CD4-positive, alpha-beta T cell (primary cell): ENCODE results near the gene HES3. TPM values are rescaled to one million over a fixed set of nuclear protein-coding genes. Genes with fewer than 3 reads are reported as not detected.

Experiments used
- ATAC-seq: fragments of 200-7000 bp; cut with Tn5 transposase; one replicate; pipeline ENCODE4 v1.10.0; 2022; ENCODE audit warnings: mild to moderate bottlenecking; ENCODE audit not compliant: poor library complexity
- CTCF ChIA-PET: fragments of 350-600 bp; sonication (Branson Sonifier 250); formaldehyde crosslinking; loops from one replicate; lab custom pipeline; 2021; ENCODE audit warnings: antibody characterized with exemption, inconsistent platforms; lab: Charles Lee
- POLR2A ChIA-PET: fragments of 350-600 bp; sonication (Branson Sonifier 250); formaldehyde crosslinking; loops from one replicate; lab custom pipeline; 2021; ENCODE audit warnings: antibody characterized with exemption, inconsistent platforms; lab: Charles Lee
- DNase-seq, 14 experiments: peaks; one replicate each; pipeline ENCODE4 v3.0.0-alpha.2; 2013 to 2020; ENCODE audit warnings: mixed read lengths in 2 of 14
- H3K27ac ChIP-seq, 2 donors: one replicate each; pipeline versions ENCODE4 v1.5.1 to v1.7.0; 2013; ENCODE audit warnings: low read length in 2 of 2, low read depth in 1 of 2, mild to moderate bottlenecking in 1 of 2
- H3K27me3 ChIP-seq, 2 experiments: 1 replicate in 1 of 2; 2 replicates in 1 of 2; pipeline versions ENCODE4 v1.6.1 to v1.7.0; 2013; ENCODE audit warnings: low read length in 2 of 2, control low read depth in 1 of 2, mild to moderate bottlenecking in 1 of 2, moderate library complexity in 1 of 2; ENCODE audit not compliant: insufficient read depth in 2 of 2, control insufficient read depth in 1 of 2
- H3K36me3 ChIP-seq: one replicate; pipeline ENCODE4 v1.6.1; 2013; ENCODE audit warnings: low read length, control low read depth; ENCODE audit not compliant: insufficient read depth
- H3K4me1 ChIP-seq: one replicate; pipeline ENCODE4 v1.6.1; 2013; ENCODE audit warnings: low read length, control low read depth; ENCODE audit not compliant: insufficient read depth
- H3K4me3 ChIP-seq: one replicate; pipeline ENCODE4 v1.5.1; 2013; ENCODE audit warnings: mild to moderate bottlenecking, low read length, moderate library complexity
- H3K9me3 ChIP-seq, 2 experiments: 1 replicate in 1 of 2; 2 replicates in 1 of 2; pipeline versions ENCODE4 v1.6.1 to v1.7.0; 2013; ENCODE audit warnings: low read length in 2 of 2, mild to moderate bottlenecking in 2 of 2, control low read depth in 1 of 2, moderate library complexity in 1 of 2; ENCODE audit not compliant: control insufficient read depth in 1 of 2, insufficient read depth in 1 of 2
- H3K27ac Mint-ChIP-seq: one replicate; pipeline ENCODE4 v1.8.0; 2020; ENCODE audit warnings: mixed read lengths
- H3K27me3 Mint-ChIP-seq: one replicate; pipeline ENCODE4 v1.8.0; 2021; ENCODE audit warnings: mixed read lengths
- H3K36me3 Mint-ChIP-seq: one replicate; pipeline ENCODE4 v1.8.0; 2021; ENCODE audit warnings: low read depth, mixed read lengths
- H3K4me1 Mint-ChIP-seq: one replicate; pipeline ENCODE4 v1.8.0; 2021; ENCODE audit warnings: low read depth, mixed read lengths
- H3K4me3 Mint-ChIP-seq: one replicate; pipeline ENCODE4 v1.8.0; 2020; ENCODE audit warnings: mild to moderate bottlenecking, mixed read lengths
- H3K9me3 Mint-ChIP-seq: one replicate; pipeline ENCODE4 v1.8.0; 2020; ENCODE audit warnings: mixed read lengths
- intact Hi-C, 2 experiments: fragments of 100-400 bp; cut with DNase I in 1 of 2; cut with micrococcal nuclease in 1 of 2; formaldehyde crosslinking; loops; one replicate each; pipeline versions ENCODE4 v1.15.1 to v1.9.0; 2023 to 2025; cut with DNase I, micrococcal nuclease
- polyA plus RNA-seq, 2 donors: library from polyadenylated mRNA; unstranded; fragments of 120-200 nt; gene quantifications; one replicate each; pipeline ENCODE4 v1.2.1, GENCODE V29; 2013
- total RNA-seq, 174 experiments: library from RNA in 2 of 174; stranded (reverse) in 2 of 174; gene quantifications; one replicate each; pipeline ENCODE4 v1.2.3 and lab custom pipeline; 2021 to 2026
- TF ChIP-seq, protein P1 (sequence below): fragments of 200-600 bp; IDR thresholded peaks from one replicate; pipeline ENCODE4 v1.8.0; 2022; ENCODE audit warnings: antibody characterized with exemption, mild to moderate bottlenecking

The HES3 gene, protein sequence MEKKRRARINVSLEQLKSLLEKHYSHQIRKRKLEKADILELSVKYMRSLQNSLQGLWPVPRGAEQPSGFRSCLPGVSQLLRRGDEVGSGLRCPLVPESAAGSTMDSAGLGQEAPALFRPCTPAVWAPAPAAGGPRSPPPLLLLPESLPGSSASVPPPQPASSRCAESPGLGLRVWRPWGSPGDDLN
- total RNA-seq = not detected
- not detected for polyA plus RNA-seq (2013, experiment 1 of 2)
- polyA plus RNA-seq (2013, experiment 2 of 2) = not detected
- total RNA-seq (lab: John Stamatoyannopoulos, UW) = 0 to 0.13 (median 0) reads per million in 172 experiments

DNA sequence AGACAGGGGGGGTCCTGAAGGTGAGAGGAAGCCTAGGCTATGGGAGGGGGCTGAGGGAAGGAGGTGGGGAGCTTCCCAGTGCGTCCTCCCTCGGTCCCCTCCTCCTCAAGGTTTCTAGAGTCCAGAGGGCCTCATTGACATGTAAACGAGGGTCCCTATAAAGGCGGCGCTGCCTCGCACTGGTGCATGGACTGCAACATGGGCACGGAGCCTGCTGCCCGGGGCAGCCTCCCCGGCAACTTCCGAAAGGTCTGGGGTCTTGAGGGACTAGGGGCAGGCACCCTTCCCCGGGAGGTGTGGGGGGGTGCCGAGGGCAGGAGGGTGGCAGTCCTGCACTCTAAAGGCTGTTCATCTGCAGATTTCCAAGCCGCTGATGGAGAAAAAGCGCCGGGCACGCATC, at the start of gene HES3:
TSS of gene HES3 (plus strand) at position 187 of the 400 bp plus-strand sequence. CDS start at position 374, 187 bp downstream.
- Histone ChIP-seq H3K27ac (no peak within 1 kb of the TSS), H3K27me3 (peaks cover 74 to 84% of the 10 kb centered on the region in 2 experiments), H3K36me3 (no peaks in the 10 kb centered on the region), H3K4me3 (no peak within 1 kb of the TSS), H3K4me1 (peaks cover 35% of the 10 kb centered on the region), H3K9me3 (peaks cover 0 to 38% of the 10 kb centered on the region in 2 experiments)
- ATAC-seq = no peak
- Mint-ChIP-seq H3K4me3 (no peak within 1 kb of the TSS), H3K27ac (no peak within 1 kb of the TSS), H3K27me3 (peaks cover 76% of the 10 kb centered on the region), H3K9me3 (no peaks in the 10 kb centered on the region), H3K36me3 (no peaks in the 10 kb centered on the region), H3K4me1 (peaks cover 22% of the 10 kb centered on the region)
- TF ChIP-seq, protein P1, sequence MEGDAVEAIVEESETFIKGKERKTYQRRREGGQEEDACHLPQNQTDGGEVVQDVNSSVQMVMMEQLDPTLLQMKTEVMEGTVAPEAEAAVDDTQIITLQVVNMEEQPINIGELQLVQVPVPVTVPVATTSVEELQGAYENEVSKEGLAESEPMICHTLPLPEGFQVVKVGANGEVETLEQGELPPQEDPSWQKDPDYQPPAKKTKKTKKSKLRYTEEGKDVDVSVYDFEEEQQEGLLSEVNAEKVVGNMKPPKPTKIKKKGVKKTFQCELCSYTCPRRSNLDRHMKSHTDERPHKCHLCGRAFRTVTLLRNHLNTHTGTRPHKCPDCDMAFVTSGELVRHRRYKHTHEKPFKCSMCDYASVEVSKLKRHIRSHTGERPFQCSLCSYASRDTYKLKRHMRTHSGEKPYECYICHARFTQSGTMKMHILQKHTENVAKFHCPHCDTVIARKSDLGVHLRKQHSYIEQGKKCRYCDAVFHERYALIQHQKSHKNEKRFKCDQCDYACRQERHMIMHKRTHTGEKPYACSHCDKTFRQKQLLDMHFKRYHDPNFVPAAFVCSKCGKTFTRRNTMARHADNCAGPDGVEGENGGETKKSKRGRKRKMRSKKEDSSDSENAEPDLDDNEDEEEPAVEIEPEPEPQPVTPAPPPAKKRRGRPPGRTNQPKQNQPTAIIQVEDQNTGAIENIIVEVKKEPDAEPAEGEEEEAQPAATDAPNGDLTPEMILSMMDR = no peak
- intact Hi-C loops = loop anchor here (1.0 to 2.0 kb wide), 3 partner anchors 135 to 231 kb away; no protein-coding TSS in a partner anchor
- ChIA-PET POLR2A (no interaction called here), CTCF (no interaction called here)
- peak in 1 of 14 experiments; percentile 21 for DNase-seq

DNA sequence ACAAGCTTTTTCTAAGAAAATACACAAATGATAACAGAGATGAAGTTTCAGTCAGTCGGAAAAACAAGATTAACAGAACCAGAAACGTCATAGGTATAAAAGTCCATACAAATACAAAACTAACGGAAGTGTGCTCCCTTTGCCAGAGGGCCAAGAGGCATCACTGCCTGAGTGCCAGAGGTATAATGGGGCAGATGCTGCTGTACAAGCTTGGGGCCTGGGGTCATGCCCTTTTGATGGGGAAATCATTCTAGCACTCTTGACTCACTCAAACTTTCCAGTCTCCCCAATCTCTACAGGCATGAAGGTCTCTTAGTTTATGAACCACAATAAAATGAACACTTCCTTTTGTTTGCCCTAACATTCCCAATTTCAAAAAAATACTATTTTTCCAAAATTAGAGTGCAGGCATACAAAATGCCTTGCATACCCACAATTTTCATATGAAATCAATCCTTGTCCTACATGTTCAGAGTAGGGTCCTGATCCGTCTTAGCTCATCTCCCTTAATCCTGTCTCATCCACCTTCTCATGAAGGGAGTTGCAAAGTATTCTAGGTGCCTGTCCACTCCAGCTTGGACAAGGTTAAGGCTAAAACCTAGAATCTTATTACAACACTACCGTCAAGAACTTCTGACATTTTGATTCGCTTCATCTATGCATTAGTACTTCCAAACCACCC, 46.1 kb upstream of the HES3 start:
- ChIA-PET CTCF (interaction anchor here (1.7 to 3.0 kb wide), 3 partner anchors 12 to 49 kb away, joined by 5 to 8 read pairs (median 7); no protein-coding TSS in a partner anchor), POLR2A (interaction anchor here (1.4 kb wide), 1 partner anchor 37 kb away, joined by 5 read pairs; no protein-coding TSS in a partner anchor)
- no peak for DNase-seq
- Mint-ChIP-seq H3K27me3 (no peaks in the 10 kb centered on the region), H3K36me3 (peaks cover 53% of the 10 kb centered on the region), H3K4me1 (peaks cover 49% of the 10 kb centered on the region), H3K9me3 (no peaks in the 10 kb centered on the region), H3K27ac (peak overlapping the region; percentile 84), H3K4me3 (peak overlapping the region; percentile 91)
- no peak for ATAC-seq
- intact Hi-C loops = loop anchor here in 1 of 2 experiments (5.0 kb wide), 1 partner anchor 589 kb away; the partner anchor contains the start of gene CAMTA1
- H3K27ac ChIP-seq = no peak overlapping the region
- no peaks in the 10 kb centered on the region for H3K27me3 ChIP-seq
- peak overlapping the region; percentile 97 for H3K4me3 ChIP-seq
- H3K4me1 ChIP-seq = peaks cover 39% of the 10 kb centered on the region
- no peaks in the 10 kb centered on the region for H3K9me3 ChIP-seq
- TF ChIP-seq, protein P1 = no peak
- peaks cover 38% of the 10 kb centered on the region for H3K36me3 ChIP-seq

DNA sequence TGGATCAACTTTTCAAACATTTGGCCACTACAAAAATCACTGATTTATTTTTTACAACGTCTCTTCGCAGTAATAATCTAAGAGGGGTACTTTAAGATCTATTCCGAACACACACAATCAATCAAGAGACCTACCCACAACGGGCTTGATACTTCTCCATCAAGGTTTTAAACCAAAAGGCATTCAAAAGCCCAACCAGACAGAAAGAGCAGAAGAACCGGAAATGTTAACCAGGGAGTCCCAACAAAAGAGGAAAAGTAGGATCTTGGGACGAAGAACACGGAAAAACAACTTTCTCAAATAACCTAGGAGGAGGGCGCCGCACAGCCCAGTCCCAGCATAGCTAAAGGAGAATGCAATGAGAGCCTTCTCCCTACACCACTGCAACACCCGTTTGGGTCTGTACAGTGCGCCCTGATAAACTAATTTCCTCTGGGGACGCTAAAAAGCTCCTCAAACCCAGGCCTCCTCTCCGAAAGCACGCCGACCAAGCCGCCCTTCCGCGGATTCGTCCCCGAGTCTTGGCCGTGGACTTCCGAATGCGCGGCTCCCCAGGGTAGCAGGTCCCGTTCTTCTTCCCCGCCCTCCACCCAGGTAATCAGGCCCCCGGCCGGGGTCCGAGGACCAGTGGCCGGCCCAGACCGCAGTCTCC, 45.2 kb upstream of the HES3 start:
- Histone ChIP-seq H3K27me3 (no peaks in the 10 kb centered on the region), H3K36me3 (peaks cover 30% of the 10 kb centered on the region), H3K4me1 (peaks cover 39% of the 10 kb centered on the region), H3K4me3 (peak overlapping the region; percentile 97), H3K9me3 (no peaks in the 10 kb centered on the region), H3K27ac (peak overlapping the region; percentile 33 to 63)
- H3K9me3 Mint-ChIP-seq = no peaks in the 10 kb centered on the region
- H3K27ac Mint-ChIP-seq = peak overlapping the region; percentile 84
- peak; percentile 6 for ATAC-seq
- peaks cover 45% of the 10 kb centered on the region for H3K36me3 Mint-ChIP-seq
- peak overlapping the region; percentile 91 for H3K4me3 Mint-ChIP-seq
- TF ChIP-seq, protein P1 = no peak
- H3K4me1 Mint-ChIP-seq = peaks cover 47% of the 10 kb centered on the region
- CTCF ChIA-PET = interaction anchor here (1.3 to 3.0 kb wide), 3 partner anchors 10 to 48 kb away, joined by 4 to 8 read pairs (median 5); no protein-coding TSS in a partner anchor
- DNase-seq = peak in 2 of 14 experiments; percentile 25 to 45
- POLR2A ChIA-PET = interaction anchor here (0.6 to 2.0 kb wide), 7 partner anchors 9 to 404 kb away, joined by 3 to 8 read pairs (median 4); partner anchors contain the start of genes ICMT, KLHL21 and NPHP4
- H3K27me3 Mint-ChIP-seq = no peaks in the 10 kb centered on the region
- intact Hi-C loops = loop anchor here (1.0 to 5.0 kb wide), 3 partner anchors 37 to 589 kb away; partner anchors contain the start of genes NPHP4 (in 2 of the 2), CAMTA1 (in 1 of the 2) and ICMT (in 1 of the 2)
